Activated CD8-positive, alpha-beta memory T cell treated with anti-CD3 and anti-CD28 coated beads for 1 hour (primary cell): Measurements from ENCODE around the gene GRM4.
"Not testable (repeated sequence)": the region's sequence is repeated elsewhere in the genome, so short reads cannot be mapped to it uniquely, and the experiment has no call there.

Experiments
- DNase-seq, 2 donors: peaks; one replicate each; pipeline ENCODE4 v3.0.0-alpha.2; 2020; ENCODE audit warnings: low read depth in 1 of 2; ENCODE audit errors: extremely low read depth in 1 of 2

GRM4 gene

GRCh38 chr6:34047913-34048867, 97.7 kb downstream of the GRM4 start:
- DNase-seq, result no peak

- DNase-seq, result no peak
Observed at GRCh38 chr6:34046617-34047016, 99.3 kb downstream of the GRM4 start.

- no peak for DNase-seq
Observed at GRCh38 chr6:34045771-34046170, 100.1 kb downstream of the GRM4 start.

- DNase-seq, result no peak
Observed at GRCh38 chr6:34044945-34045595, 100.8 kb downstream of the GRM4 start.

GRCh38 chr6:34043359-34043758, 102.5 kb downstream of the GRM4 start:
- DNase-seq, result no peak

- not testable (repeated sequence) for DNase-seq
Observed at GRCh38 chr6:34041998-34042397, 103.9 kb downstream of the GRM4 start.

- DNase-seq, result no peak
Observed at GRCh38 chr6:34041385-34041784, 104.5 kb downstream of the GRM4 start.

GRCh38 chr6:34039943-34040342, 105.9 kb downstream of the GRM4 start:
- no peak for DNase-seq

- no peak for DNase-seq
Observed at GRCh38 chr6:34037151-34037550, 108.7 kb downstream of the GRM4 start.

GRCh38 chr6:34036357-34037069, 109.4 kb downstream of the GRM4 start:
- DNase-seq, result no peak

- no peak for DNase-seq
Observed at GRCh38 chr6:34035704-34036356, 110.1 kb downstream of the GRM4 start.

- no peak for DNase-seq
Observed at GRCh38 chr6:34035161-34035560, 110.7 kb downstream of the GRM4 start.

- no peak for DNase-seq
Observed at GRCh38 chr6:34032856-34033255, 113.0 kb downstream of the GRM4 start.

GRCh38 chr6:34031625-34032383, 114.1 kb downstream of the GRM4 start:
- no peak for DNase-seq

GRCh38 chr6:34030831-34031624, 114.9 kb downstream of the GRM4 start:
- DNase-seq, result no peak

- no peak for DNase-seq
Observed at GRCh38 chr6:34029489-34030280, 116.2 kb downstream of the GRM4 start.

GRCh38 chr6:34028691-34029360, 117.1 kb downstream of the GRM4 start:
- no peak for DNase-seq

- no peak for DNase-seq
Observed at GRCh38 chr6:34027939-34028441, 117.9 kb downstream of the GRM4 start.
